K562 (cell line): ENCODE results near the gene CYP4V2. TPM values are rescaled to one million over a fixed set of nuclear protein-coding genes. Genes with fewer than 3 reads are reported as not detected.

Experiments
- ARID3B ChIP-seq: fragments of 250-450 bp; sonication (Bioruptor Pico); IDR thresholded peaks from 2 replicates; pipeline ENCODE4 v1.4.0; 2020; ENCODE audit warnings: borderline replicate concordance
- BRCA1 ChIP-seq, 2 experiments: fragments of 450-650 bp in 1 of 2; sonication (generic) in 1 of 2; formaldehyde crosslinking in 1 of 2; IDR thresholded peaks; 2 replicates each; pipeline versions ENCODE4 v1.5.0 to v1.6.1; 2017 to 2020; ENCODE audit warnings: mild to moderate bottlenecking in 1 of 2, missing genetic modification reagents in 1 of 2
- E2F4 ChIP-seq: sonication (generic); formaldehyde crosslinking; IDR thresholded peaks from 2 replicates; pipeline ENCODE4 v1.8.0; 2022; ENCODE audit warnings: mild to moderate bottlenecking, low read depth, missing genetic modification reagents
- E4F1 ChIP-seq: fragments of 250-450 bp; sonication (Bioruptor Pico); IDR thresholded peaks from 2 replicates; pipeline ENCODE4 v1.5.0; 2021; ENCODE audit warnings: mild to moderate bottlenecking, borderline replicate concordance
- HNRNPUL1 ChIP-seq: fragments of 200-400 bp; formaldehyde crosslinking; IDR thresholded peaks from 2 replicates; pipeline ENCODE4 v1.6.1; 2017; ENCODE audit warnings: low read length
- NCOR1 ChIP-seq: fragments of 450-650 bp; IDR thresholded peaks from 2 replicates; pipeline ENCODE4 v1.6.1; 2016; ENCODE audit warnings: mild to moderate bottlenecking, moderate library complexity
- TSC22D4 ChIP-seq: fragments of 450-650 bp; IDR thresholded peaks from 2 replicates; pipeline ENCODE4 v1.6.1; 2016; ENCODE audit warnings: missing genetic modification characterization, missing biosample characterization, control low read depth
- polyA plus RNA-seq, 8 experiments: library from polyadenylated mRNA; depleted of rRNA in 4 of 8; stranded (reverse) in 5 of 8; unstranded in 3 of 8; fragments of >200 nt; fragmentation: Nextera tagmentation in 2 of 8; fragmentation: Illumina TruSeq in 1 of 8; extraction: Ambion mirVana in 2 of 8; extraction: Trizol in 1 of 8; gene quantifications; 2 replicates each; pipeline versions ENCODE4 v1.2.1 to v1.2.3, GENCODE V29; 2011 to 2014; ENCODE audit warnings: inconsistent platforms in 1 of 8, missing spikeins in 1 of 8
- total RNA-seq, 7 experiments: library from RNA; depleted of rRNA in 6 of 7; stranded (reverse); fragments of >200 nt in 6 of 7; fragmentation: Illumina TruSeq in 2 of 7; extraction: Trizol in 2 of 7; gene quantifications; 2 replicates each; pipeline versions ENCODE4 v1.2.1 to v1.2.3, GENCODE V29; 2011 to 2021; ENCODE audit warnings: low replicate concordance in 1 of 7

The CYP4V2 gene
- total and polyA plus RNA-seq, 9 of the 15 experiments (the other 6 are each of a cell fraction or from before 2014, with no cell fraction given) = 1.1 to 8.3 (median 3.9) TPM

GRCh38 chr4:186234367-186234766 is 43.0 kb downstream of the CYP4V2 start (continued):
- no peak for TF ChIP-seq ARID3B
- TF ChIP-seq HNRNPUL1 = no peak
- no peak for TF ChIP-seq E2F4 (CRISPR knock-in tag)
- no peak for TF ChIP-seq E4F1
- no peak for TF ChIP-seq BRCA1 (IDR thresholded peaks at IDR 0.05)
- no peak for TF ChIP-seq BRCA1 (CRISPR knock-in tag; IDR thresholded peaks at IDR 0.05)
- TF ChIP-seq NCOR1 = no peak
- TF ChIP-seq TSC22D4 (tag) = no peak
